Eye (tissue), 1 donor: ENCODE measurements around the gene EGR2.
A peak's percentile ranks its signal among the peaks of the same experiment; 100 is the strongest.

Experiments
- DNase-seq: peaks from one replicate; pipeline ENCODE4 v3.0.0-alpha.2; 2015

Gene EGR2

GRCh38 chr10:62816331-62817120 lies at the start of gene EGR2:
EGR2 (minus strand) TSS chr10:62816366; CDS start chr10:62816029, 337 bp downstream.
- DNase-seq = peak; percentile 96

GRCh38 chr10:62862447-62862846 lies 46.3 kb upstream of the EGR2 start:
- no peak for DNase-seq

GRCh38 chr10:62861507-62861906 lies 45.3 kb upstream of the EGR2 start:
- no peak for DNase-seq

GRCh38 chr10:62860946-62861345 lies 44.8 kb upstream of the EGR2 start:
- DNase-seq = no peak

GRCh38 chr10:62858364-62858763 lies 42.2 kb upstream of the EGR2 start:
- DNase-seq = no peak

GRCh38 chr10:62856021-62856420 lies 39.9 kb upstream of the EGR2 start:
- DNase-seq = no peak

GRCh38 chr10:62853710-62854109 lies 37.5 kb upstream of the EGR2 start:
- DNase-seq = no peak

GRCh38 chr10:62852961-62853702 lies 37.0 kb upstream of the EGR2 start:
- no peak for DNase-seq

GRCh38 chr10:62851442-62851841 lies 35.3 kb upstream of the EGR2 start:
- DNase-seq = no peak

GRCh38 chr10:62850646-62851045 lies 34.5 kb upstream of the EGR2 start:
- no peak for DNase-seq

- DNase-seq = no peak
Measured at GRCh38 chr10:62847433-62847832, 31.3 kb upstream of the EGR2 start.

- no peak for DNase-seq
Measured at GRCh38 chr10:62844280-62845011, 28.3 kb upstream of the EGR2 start.

- DNase-seq = no peak
Measured at GRCh38 chr10:62843600-62843999, 27.4 kb upstream of the EGR2 start.

GRCh38 chr10:62842983-62843382 lies 26.8 kb upstream of the EGR2 start:
- no peak for DNase-seq

GRCh38 chr10:62839590-62839989 lies 23.4 kb upstream of the EGR2 start:
- no peak for DNase-seq

- DNase-seq = no peak
Measured at GRCh38 chr10:62831346-62831745, 15.2 kb upstream of the EGR2 start.

GRCh38 chr10:62830679-62831078 lies 14.5 kb upstream of the EGR2 start:
- DNase-seq = no peak

- no peak for DNase-seq
Measured at GRCh38 chr10:62829622-62830021, 13.5 kb upstream of the EGR2 start.

- DNase-seq = no peak
Measured at GRCh38 chr10:62826273-62826672, 10.1 kb upstream of the EGR2 start.

GRCh38 chr10:62820586-62820985 lies 4.4 kb upstream of the EGR2 start:
- no peak for DNase-seq

- peak; percentile 19 for DNase-seq
Measured at GRCh38 chr10:62819141-62819920, 3.2 kb upstream of the EGR2 start.

- DNase-seq = no peak
Measured at GRCh38 chr10:62818426-62819011, 2.4 kb upstream of the EGR2 start.
